Head of caudate nucleus (tissue), 42 donors: ENCODE data around the gene DENND11.

Source experiments
- DNase-seq, 42 donors: peaks; one replicate each; pipeline versions ENCODE4 v3.0.0 to v3.0.0-alpha.2; 2020 to 2021; ENCODE audit warnings: mixed read lengths in 7 of 42
- intact Hi-C: fragments of 100-400 bp; cut with DNase I; formaldehyde crosslinking; loops from one replicate; pipeline ENCODE4 v1.15.0; 2022

DENND11 gene, protein sequence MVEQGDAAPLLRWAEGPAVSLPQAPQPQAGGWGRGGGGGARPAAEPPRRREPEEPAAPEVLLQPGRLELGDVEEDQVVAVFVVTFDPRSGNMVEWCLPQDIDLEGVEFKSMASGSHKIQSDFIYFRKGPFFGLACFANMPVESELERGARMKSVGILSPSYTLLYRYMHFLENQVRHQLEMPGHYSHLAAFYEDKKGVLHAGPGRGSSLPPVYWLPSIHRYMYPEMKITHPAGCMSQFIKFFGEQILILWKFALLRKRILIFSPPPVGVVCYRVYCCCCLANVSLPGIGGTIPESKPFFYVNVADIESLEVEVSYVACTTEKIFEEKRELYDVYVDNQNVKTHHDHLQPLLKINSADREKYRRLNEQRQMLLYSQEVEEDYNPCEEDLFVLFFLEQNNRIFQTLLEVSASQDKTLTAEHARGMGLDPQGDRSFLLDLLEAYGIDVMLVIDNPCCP

DNA sequence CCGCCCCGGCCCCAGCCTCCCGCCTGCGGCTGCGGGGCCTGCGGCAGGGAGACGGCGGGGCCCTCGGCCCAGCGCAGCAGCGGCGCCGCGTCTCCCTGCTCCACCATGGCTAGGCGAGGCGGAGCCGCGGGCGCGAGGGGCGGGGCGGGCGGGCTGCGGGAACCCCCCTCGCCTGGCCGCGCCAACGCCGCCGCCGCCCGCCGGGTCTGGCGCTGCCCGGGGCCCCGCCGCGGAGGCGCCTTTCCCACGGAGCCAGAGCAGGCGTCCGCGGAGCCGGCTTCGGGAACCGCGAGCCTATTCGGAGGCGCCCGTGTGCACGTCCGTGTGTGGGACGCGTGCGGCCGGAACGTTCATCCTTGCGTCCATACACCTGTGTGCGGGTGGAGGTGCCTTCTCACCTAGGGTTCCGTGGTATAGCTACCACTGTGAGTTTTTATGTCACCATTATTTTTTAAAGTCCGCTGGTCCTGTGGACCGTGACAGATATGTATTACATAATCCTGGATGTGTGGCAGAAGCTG lies at the start of gene DENND11:
TSS of gene DENND11 (minus strand) at position 120 of the 521 bp plus-strand sequence. CDS start at position 107, 13 bp downstream.
- intact Hi-C loops, result loop anchor here (5.0 kb wide), 1 partner anchor 35 kb away; the partner anchor contains the start of gene SSBP1
- DNase-seq, result peak in 38 of 42 donors; percentile 27 to 81 (median 60)

DNA sequence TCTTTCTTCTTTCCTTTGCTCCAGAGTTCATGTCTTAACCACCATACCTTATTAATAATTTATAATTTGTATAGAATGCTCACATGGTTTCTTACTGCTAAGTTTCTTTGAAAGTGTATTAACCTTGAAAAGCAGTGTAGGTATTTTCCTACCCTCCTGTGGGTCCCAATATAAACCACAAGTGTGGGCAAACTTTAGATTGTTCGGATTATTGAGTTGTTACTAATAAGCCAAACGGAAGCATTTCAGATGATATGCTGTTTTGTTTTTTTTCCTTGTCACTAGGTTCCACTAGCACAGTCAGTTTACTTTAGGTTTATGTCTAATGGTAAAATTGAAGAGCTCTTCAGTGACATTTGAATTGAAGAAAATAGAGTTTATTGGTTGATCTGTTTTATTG lies 46.4 kb upstream of the DENND11 start:
- intact Hi-C loops, result no loop called here
- no peak for DNase-seq

DNA sequence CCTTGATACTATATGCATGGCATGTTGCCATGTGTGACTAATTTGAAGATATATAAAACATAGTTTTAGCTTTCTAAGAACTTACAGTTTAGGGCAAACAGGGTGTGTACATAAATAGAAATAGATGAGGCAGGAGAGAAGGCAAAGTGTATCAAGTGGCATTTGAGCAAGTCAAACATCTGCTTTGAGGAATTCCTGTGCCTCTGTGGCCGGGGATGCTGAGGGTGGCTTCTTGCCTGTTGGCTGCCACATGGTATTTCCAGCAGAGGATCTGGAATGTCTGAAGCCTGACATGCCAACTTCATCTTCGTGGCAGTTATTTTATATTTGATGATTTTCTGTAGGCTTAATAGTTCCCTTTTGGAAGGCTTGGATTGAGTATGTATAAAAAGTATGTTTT lies 42.2 kb upstream of the DENND11 start:
- intact Hi-C loops, result no loop called here
- DNase-seq, result no peak

DNA sequence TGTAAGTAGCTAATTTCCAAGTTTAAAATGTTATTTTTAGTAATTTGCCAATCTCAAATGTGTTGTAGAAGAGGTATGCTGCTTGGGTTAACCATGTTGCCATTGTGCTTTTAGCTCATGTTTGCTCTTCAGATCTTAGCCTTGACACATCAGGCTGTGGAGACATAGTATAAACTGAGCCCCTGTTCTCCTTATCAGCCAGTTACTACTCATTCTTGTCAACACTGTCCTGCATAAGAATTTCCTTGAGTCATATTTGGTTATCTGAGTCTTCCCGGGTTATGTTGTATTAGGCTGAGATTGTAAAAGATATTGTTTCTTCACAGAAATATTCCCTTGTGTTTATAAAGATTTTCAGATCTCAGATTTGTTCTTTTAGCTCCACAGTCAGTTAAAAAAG lies 40.3 kb upstream of the DENND11 start:
- no peak for DNase-seq
- intact Hi-C loops, result no loop called here

DNA sequence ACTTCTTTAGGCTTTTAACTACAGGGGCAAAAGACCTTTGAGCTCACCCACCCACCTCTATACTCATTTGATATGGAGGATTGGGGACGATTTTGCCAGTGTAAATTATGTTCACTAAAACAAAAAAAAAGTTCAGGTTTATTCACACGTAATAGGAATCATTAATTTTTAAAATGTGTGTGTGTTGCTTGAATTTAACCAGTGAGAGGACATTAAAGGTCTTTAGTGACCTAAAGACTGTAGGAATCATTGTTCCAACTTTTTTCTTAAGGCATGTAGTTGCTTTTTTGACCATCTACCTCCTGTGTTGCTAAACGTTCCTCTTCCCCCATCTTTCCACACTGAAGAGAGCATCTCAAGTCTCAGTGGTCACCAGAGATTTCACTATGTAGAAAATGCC lies 37.3 kb upstream of the DENND11 start:
- intact Hi-C loops, result loop anchor here (2.0 to 5.0 kb wide), 2 partner anchors 37 to 86 kb away; partner anchors contain the start of gene DENND11
- no peak for DNase-seq

DNA sequence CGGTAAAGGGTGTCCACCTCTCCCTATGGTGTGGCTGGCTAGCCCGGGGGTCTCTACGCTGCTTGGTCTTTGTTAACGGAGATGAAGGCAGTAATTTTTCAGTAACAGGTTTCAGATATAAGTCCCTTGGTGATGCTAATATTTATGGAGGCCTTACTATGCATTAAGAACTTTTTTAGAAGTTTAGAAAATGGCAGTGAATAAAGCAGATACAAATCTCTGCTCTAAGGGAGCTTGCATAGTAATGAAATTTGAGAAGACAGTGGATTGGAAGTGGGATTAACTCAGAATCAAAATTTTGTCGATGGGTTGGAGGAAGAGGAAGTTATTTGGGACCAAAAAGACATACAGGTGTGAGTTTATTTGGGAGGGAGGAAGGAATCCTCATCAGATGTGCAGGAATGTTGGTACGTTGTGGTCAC lies 36.6 kb upstream of the DENND11 start:
- DNase-seq, result no peak
- intact Hi-C loops, result loop anchor here (2.0 to 5.0 kb wide), 2 partner anchors 36 to 86 kb away; partner anchors contain the start of gene DENND11

DNA sequence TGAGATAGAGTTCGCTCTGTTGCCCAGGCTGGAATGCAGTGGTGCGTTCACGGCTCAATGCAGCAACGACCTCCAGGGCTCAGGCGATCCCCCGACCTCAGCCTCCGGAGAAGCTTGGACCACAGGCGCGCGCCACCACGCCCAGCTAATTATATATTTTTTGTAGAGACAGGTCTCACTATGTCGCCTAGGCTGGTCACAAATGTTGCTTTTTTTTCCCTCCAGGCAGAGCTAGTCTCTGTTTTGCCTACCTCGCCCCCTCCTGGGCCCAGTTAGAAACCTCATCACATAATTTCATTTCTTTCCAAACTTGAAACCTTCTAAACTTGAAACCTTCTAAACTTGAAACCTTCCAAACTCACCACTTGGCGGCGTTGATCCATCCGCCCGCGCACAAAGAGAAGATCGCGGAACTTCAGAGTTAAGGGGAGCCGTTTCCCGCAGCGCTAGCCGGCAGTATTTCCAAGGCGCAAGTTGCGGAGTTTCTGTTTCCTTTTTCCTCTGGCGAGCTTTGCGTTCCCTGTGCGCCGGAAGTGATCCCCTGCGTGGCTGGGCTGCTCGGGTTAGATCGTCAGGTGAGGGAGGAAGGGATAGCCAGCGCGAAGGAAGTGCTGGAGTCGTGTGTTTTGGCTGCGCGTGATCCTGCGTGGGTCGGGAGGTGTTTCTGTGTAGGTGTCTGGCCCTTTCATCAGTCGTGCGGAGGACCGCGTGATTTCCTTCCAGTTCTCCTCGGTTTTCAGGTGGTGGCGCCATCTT lies 36.0 kb upstream of the DENND11 start, which contains the start of gene SSBP1:
TSS of gene SSBP1 (plus strand) at position 523 of the 756 bp plus-strand sequence. CDS start 809 bp downstream, outside the sequence.
- intact Hi-C loops, result loop anchor here (2.0 to 5.0 kb wide), 2 partner anchors 36 to 85 kb away; partner anchors contain the start of gene DENND11
- DNase-seq, result peak; percentile 82 to 97 (median 92)

DNA sequence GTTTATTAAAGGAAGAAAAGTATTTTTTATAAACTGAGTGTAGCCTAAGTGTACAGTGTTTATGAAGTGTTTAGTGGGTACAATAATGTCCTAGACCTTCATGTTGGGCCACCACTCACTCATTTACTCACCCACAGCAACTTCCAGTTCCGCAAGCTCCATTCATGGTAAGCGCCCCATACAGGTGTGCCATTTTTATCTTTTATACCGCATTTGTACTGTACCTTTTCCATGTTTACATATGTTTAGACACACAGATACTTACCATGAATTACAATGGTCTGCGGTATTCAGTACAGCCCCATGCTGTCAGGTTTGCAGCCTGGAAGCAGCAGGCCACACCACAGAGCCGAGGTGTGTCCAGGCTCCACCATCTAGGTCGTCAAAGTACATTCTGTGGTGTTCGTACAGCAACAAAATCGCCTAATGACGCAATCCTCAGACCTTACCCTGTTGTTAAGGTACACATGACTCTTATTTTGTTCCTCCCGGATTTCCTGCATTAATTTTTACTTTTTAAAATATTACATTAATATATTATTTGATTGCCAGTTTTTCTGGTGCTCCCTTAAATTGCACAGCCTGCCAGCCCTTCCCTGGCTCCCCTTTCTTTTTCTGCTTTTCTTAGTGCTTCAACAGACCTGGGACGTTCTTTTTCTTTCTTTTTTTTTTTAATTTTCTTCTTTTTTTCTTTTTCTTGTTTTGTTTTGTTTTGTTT lies 35.3 kb upstream of the DENND11 start:
- intact Hi-C loops, result loop anchor here (5.0 kb wide), 1 partner anchor 35 kb away; the partner anchor contains the start of gene DENND11
- DNase-seq, result peak in 1 of 42 donors; percentile 4

DNA sequence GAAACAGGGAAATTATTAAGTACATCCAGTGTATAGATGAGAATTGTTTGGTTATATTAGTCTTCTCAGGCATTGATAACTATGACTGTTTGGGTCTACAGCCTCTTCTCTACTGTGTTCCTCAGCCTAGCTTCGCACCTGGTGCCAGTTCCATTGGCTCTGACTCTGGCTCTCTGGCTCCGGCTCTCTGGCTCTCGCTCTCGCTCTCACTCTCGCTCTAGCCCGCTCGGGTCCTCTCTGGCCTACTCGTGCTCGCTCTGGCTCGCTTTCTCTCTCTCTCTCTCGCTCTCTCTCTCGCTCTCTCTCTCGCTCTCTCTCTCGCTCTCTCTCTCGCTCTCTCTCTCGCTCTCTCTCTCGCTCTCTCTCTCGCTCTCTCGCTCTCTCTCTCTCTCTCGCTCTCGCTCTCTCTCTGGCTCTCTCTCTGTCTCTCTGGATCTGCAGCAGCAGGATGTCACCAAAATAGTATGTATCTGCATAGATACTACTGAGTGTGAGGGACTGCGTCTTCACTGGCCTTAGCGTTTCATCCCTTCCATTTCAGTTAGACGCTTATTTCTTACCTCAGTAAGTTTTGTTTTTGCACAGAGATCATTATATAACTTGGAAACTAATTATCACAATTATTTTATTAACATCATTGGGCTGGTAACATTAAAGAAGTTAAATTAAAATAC lies 29.6 kb upstream of the DENND11 start:
- intact Hi-C loops, result no loop called here
- peak in 8 of 42 donors; percentile 8 to 49 (median 23) for DNase-seq

DNA sequence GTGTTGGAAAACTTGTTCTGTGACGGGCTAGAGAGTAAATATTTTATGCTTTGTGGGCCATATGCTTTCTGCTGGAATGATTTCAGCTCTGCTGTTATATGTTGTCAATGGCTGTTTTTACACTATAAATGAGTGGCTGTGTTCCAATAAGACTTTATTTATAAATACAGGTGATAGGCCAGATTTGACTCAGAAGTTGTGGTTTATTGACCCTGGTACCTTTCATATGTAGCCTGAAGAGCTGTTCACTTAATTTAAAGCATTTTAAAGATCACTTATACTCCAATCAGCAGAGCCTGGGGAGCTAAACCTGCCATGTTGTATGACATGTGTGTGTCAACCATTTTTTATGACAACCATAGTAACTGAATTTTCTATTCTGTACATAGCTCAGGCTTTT lies 27.1 kb upstream of the DENND11 start:
- no peak for DNase-seq
- intact Hi-C loops, result no loop called here

DNA sequence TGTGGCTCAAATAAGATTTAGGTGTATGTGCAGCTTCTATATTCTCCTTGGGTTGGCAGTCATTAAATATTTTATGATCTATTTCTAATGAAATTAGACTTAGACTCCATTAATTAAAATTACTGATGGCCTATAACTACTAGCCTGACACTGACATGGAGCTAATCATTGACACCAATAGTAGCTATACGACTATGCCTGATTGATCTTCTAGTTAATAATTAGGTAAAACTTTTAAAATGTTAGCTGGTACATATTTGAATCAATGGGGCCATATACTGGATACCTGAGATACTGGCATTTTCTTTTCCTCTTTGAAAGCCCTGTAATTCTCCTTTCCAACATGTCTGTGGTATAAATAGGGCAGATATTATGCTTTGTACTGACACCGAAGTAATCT lies 20.6 kb upstream of the DENND11 start:
- intact Hi-C loops, result no loop called here

DNA sequence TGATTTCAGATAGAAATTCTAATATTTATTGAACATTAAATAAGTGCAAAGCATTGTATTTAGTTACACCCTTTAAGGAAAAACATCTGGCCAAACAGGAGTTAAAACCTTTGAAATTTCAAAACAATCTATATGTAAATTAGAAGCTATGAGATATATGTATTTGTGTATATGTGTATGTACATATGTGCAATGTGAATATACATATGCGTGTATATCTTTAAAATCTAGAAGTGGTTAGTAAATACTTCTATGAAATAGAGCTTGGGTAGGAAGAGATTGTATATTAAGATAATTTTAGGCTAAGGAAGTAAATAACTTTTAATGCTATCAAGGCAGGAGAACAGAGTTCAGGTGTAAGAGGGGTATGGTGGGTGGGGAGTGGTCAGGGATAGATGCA lies 15.5 kb upstream of the DENND11 start:
- intact Hi-C loops, result no loop called here
- no peak for DNase-seq

More for the DNA sequence above, 20.6 kb upstream of the DENND11 start:
- DNase-seq, result no peak

DNA sequence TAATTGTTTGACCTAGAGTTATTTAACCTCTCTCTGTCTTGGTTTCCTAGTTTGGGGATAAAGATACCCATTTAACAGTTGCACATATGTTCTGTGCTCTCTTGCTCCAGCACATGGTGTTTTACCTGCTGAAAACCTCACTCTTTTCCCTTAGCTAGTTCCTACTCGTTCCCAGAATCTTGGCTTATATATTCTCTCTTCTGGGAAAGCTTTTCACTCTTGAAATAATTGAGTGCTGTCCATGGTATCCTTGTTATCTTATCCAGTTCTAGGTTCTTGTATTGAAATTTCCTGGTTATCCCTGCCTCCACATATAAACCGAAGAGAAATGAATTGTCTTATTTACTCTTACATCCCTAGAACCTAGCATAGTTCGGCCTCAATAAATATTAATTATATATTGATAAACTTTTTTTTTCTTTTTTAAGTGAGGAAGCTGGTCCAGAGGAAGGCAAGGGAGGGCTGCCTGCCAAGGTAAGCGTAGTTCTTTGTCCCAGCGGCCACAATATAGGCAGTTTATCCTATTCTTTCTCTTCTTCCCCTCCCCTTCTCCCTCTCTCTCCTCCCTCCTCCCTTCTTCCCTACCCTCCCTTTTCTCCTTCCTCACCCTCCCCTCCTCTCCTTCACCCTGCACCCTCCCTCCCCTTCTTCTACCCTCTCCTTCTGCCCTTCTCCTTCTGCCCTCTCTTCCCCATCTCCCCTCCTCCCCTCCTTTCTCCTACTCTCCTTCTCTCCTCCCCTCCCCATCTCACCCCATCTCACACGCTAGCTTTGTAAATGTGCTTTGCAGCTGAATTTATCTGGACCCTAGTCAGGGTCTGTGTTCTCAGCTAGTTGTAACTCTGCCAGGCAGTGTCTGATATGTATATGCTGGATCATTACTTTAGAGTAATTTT lies 14.1 kb upstream of the DENND11 start:
- intact Hi-C loops, result no loop called here
- DNase-seq, result no peak

DNA sequence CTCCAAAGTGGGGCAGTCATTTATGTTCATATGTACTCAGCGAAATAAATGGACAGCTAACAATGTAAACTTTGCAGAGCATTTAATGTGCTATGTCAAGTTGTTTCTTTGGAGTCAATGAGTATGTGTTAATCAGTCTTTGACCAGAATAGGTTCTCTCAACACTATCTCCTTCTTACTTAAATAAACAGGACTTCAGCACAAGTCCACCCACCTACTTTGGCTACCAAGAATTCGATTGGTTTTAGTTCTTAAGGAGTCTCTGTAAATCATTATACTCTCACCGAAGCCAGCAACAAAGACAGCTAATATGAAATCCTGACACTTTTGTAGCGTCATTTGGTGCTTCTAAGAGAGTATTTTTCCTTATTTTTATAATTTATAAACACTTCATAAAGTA lies 13.1 kb upstream of the DENND11 start:
- intact Hi-C loops, result no loop called here
- no peak for DNase-seq

DNA sequence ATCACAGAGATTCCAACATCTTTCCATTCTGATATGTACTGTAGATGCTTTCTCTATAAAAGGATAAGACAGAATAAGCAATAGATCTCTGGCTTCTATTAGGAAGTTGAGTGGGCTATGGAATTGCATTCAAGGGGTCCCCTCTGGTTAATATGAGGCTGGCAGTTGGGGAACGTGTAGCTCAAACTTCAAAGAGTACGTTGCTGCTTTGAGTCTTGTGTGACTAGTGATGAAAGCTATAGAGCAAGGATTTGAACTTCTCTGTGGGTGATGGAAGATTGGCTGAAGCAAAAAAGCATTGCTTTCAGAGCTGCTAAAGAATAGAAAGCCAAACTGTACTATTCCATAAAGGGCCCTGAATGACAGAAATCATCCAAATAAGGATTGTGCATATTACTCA lies 12.6 kb upstream of the DENND11 start:
- intact Hi-C loops, result no loop called here

DNA sequence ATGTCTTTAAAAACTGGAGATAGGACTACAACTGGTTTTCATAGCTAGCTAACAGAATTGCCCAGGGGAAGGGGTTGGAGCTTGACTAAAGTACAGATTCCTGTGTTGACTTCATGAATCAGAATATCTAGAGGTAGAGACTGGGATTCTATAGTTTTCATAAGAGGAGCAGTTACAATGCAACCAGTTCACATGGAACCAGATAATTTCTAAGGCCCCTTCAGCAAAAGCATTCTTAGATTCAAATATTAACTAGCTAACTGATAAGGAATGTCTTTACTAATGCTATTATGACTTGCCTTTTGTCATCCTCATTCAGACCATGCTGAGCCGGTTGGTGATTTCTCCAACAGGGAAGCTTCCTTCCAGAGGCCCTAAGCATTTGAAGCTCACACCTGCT lies 11.9 kb upstream of the DENND11 start:
- DNase-seq, result no peak
- intact Hi-C loops, result no loop called here

More for the DNA sequence above, 12.6 kb upstream of the DENND11 start:
- no peak for DNase-seq

DNA sequence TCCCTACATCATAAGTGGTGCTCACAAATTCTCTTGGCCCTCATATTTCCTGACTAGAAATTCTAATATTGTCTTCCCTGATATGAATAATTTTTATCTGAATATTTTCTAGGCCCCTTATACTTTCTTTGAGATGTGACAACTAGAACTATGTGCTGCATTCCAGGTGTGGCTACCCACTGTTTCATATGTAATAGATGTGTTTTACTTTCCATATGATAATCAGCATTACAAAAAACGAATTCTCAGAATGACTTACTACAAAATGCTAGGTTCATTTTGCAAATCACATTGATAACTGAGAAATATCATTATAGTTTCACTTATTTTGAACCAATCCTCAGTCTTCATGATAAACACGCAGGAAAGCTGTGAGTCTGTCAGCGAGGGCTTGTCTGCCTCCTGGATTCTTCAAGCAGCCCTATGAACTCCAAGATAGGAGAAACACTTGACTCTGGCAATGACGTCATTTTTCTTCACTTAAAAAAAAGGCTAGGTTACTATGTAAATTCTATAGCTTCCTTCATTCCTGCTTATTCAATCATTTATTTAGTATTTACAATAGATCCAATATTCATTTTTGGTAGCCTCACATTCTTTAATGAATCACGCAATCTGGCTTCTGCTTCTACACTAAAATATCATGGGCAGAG lies 10.8 kb upstream of the DENND11 start:
- intact Hi-C loops, result no loop called here

More for the DNA sequence above, 10.8 kb upstream of the DENND11 start:
- no peak for DNase-seq
